HL-60 (cell line): Measurements from ENCODE around the gene FAM83E.

ENCODE experiments used
- CTCF ChIP-seq: IDR thresholded peaks from one replicate; pipeline ENCODE4 v1.5.1; 2011; ENCODE audit warnings: low read length, control low read depth, inconsistent platforms; ENCODE audit not compliant: insufficient read depth
- POLR2AphosphoS5 ChIP-seq: IDR thresholded peaks from 2 replicates; pipeline ENCODE4 v1.6.1; 2012; ENCODE audit warnings: low read depth
- REST ChIP-seq: IDR thresholded peaks from 2 replicates; pipeline ENCODE4 v1.6.1; 2012; ENCODE audit warnings: low read depth; ENCODE audit not compliant: insufficient replicate concordance
- SPI1 ChIP-seq: IDR thresholded peaks from 2 replicates; pipeline ENCODE4 v1.6.1; 2012; ENCODE audit warnings: low read depth, mild to moderate bottlenecking, borderline replicate concordance

- TF ChIP-seq CTCF = no peak
- peak; percentile 24; the same call in 1 of the 2 replicates for TF ChIP-seq POLR2AphosphoS5
- no peak for TF ChIP-seq REST
- no peak for TF ChIP-seq SPI1
Observed at GRCh38 chr19:48635263-48635965, 20.5 kb upstream of the FAM83E start.
